Cerebellar cortex (tissue), 1 donor: ENCODE results near the gene DLGAP5.

Experiments used
- DNase-seq: peaks from one replicate; pipeline ENCODE4 v3.0.0-alpha.2; 2015; ENCODE audit warnings: low spot score

DLGAP5 gene

GRCh38 chr14:55191203-55192053, at the start of gene DLGAP5:
TSS of gene DLGAP5 (minus strand) at chr14:55191585. CDS start at chr14:55189179, 2,406 bp downstream.
- peak; percentile 99 for DNase-seq

- no peak for DNase-seq
Measured at GRCh38 chr14:55240526-55241178, 49.3 kb upstream of the DLGAP5 start.

- DNase-seq: no peak
Measured at GRCh38 chr14:55239320-55239719, 47.9 kb upstream of the DLGAP5 start.

- DNase-seq: no peak
Measured at GRCh38 chr14:55238019-55238680, 46.8 kb upstream of the DLGAP5 start.

GRCh38 chr14:55233591-55233990, 42.2 kb upstream of the DLGAP5 start:
- DNase-seq: no peak

- DNase-seq: no peak
Measured at GRCh38 chr14:55228261-55228660, 36.9 kb upstream of the DLGAP5 start.

- DNase-seq: no peak
Measured at GRCh38 chr14:55223364-55223763, 32.0 kb upstream of the DLGAP5 start.

- DNase-seq: no peak
Measured at GRCh38 chr14:55221968-55222367, 30.6 kb upstream of the DLGAP5 start.

GRCh38 chr14:55221186-55221585, 29.8 kb upstream of the DLGAP5 start:
- DNase-seq: no peak

- DNase-seq: no peak
Measured at GRCh38 chr14:55220230-55220629, 28.8 kb upstream of the DLGAP5 start.

GRCh38 chr14:55212634-55213033, 21.2 kb upstream of the DLGAP5 start:
- no peak for DNase-seq

GRCh38 chr14:55207832-55208231, 16.4 kb upstream of the DLGAP5 start:
- DNase-seq: no peak

- DNase-seq: no peak
Measured at GRCh38 chr14:55206175-55206693, 14.8 kb upstream of the DLGAP5 start.

GRCh38 chr14:55201219-55202101, 10.1 kb upstream of the DLGAP5 start:
- DNase-seq: peak; percentile 34

- peak; percentile 7 for DNase-seq
Measured at GRCh38 chr14:55200651-55201050, 9.3 kb upstream of the DLGAP5 start.

- DNase-seq: no peak
Measured at GRCh38 chr14:55198749-55199148, 7.4 kb upstream of the DLGAP5 start.

- DNase-seq: no peak
Measured at GRCh38 chr14:55194656-55195355, 3.4 kb upstream of the DLGAP5 start.

GRCh38 chr14:55192054-55192621, 753 bp upstream of the DLGAP5 start:
- DNase-seq: no peak

GRCh38 chr14:55190906-55191202, 531 bp downstream of the DLGAP5 start:
- no peak for DNase-seq

GRCh38 chr14:55188686-55189295, 2.6 kb downstream of the DLGAP5 start:
- DNase-seq: no peak
